Mononuclear cell (primary cell): Measurements from ENCODE around the gene DDX25. TPM values are rescaled to one million over a fixed set of nuclear protein-coding genes. Genes with fewer than 3 reads are reported as not detected.

Experiments used
- H3K27me3 ChIP-seq: 2 replicates; pipeline ENCODE4 v1.6.0; 2011; ENCODE audit warnings: low read length, control low read depth; ENCODE audit not compliant: insufficient read depth
- H3K4me1 ChIP-seq: 2 replicates; pipeline ENCODE4 v1.5.1; 2011; ENCODE audit warnings: mild to moderate bottlenecking, low read length, control low read depth; ENCODE audit not compliant: insufficient read depth
- H3K4me3 ChIP-seq: 2 replicates; pipeline ENCODE4 v1.5.1; 2011; ENCODE audit warnings: mild to moderate bottlenecking, low read length, moderate library complexity
- H3K9me3 ChIP-seq: 2 replicates; pipeline ENCODE4 v1.5.1; 2011; ENCODE audit warnings: low read depth, mild to moderate bottlenecking, control low read depth, low read length
- total RNA-seq: library from RNA; depleted of rRNA; stranded (reverse); fragments of >200 nt; gene quantifications from one replicate; pipeline ENCODE4 v1.2.3, GENCODE V29; 2012

Gene DDX25
- total RNA-seq, 1 donor, result 0.10 TPM

DNA sequence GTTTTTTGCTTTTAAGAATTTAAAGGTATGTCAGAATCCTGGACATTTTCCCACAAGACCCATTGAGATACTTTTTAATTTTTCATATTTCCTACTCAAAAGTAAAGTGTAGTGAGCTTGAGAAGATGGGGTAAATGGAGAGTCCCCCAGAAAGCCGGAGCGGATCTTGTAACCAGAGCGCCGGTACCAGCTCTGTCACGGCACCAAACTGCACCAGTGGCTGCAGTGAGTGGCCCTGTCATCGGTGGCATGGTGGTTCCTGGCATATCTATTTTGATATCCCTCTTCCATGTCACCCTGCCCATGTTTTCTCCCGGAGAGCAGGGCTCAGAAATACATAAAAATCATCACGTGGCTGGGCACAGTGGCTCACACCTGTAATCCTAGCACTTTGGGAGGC, 19.3 kb downstream of the DDX25 start:
- no peaks in the 10 kb centered on the region for H3K4me1 ChIP-seq
- H3K9me3 ChIP-seq, result no peaks in the 10 kb centered on the region
- no peaks in the 10 kb centered on the region for H3K27me3 ChIP-seq
- no peak overlapping the region for H3K4me3 ChIP-seq

DNA sequence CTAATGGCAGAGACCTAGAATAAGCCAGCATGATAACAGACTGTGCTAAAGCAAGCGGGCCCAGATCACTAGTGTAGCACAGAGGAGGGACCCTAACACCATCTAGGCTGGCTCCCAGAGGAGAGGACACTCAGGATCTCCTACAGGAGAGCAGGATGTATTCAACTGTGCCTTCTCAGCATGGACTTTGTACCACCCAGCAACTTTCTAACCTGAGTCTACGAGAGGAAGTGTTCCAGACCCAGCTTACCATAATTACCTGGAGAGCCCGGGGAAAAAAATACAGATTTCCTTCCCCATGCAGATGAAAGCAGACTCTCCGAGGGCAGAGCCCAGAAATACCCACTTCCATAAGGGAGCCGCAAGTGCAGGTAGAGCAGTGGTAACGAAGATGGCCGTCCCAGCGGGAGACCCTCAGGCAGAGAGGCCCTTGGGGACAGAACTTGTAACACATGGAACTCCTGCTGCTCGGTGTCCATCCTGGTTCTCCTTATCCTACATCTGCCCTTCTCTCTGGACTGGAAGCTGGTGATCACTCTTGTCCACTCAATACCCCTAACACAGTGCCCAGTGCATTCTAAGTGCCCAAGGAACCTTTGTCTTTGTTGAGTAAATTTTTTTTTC, 20.2 kb downstream of the DDX25 start:
- Histone ChIP-seq H3K27me3 (no peaks in the 10 kb centered on the region), H3K4me1 (peaks cover under 1% of the 10 kb centered on the region), H3K9me3 (no peaks in the 10 kb centered on the region), H3K4me3 (no peak overlapping the region)

DNA sequence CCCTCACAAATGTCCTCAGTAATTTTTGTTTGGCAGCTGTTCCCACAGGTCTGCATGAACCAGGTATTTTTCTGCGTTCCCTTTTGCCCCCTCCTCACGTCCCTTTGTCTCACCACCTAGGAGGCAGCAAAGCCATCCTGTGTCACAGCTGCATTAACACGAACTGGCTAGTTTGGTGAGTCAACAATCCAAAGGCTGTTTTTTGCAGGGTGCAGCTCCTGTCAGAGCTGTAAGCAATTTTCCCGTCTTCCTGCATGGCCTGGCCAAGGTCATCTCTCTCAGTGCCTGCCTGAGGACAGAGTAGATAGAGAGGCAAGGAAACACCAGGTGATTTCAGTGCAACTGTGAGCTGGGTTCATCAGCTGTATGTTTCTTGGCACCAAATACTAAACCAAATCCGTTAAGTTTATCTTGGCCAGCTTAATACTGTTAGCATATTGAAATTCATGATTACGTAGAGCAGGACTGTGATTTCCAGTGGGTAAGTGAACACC, 21.0 kb downstream of the DDX25 start:
- Histone ChIP-seq H3K27me3 (no peaks in the 10 kb centered on the region), H3K4me1 (peaks cover 6% of the 10 kb centered on the region), H3K4me3 (no peak overlapping the region), H3K9me3 (no peaks in the 10 kb centered on the region)

DNA sequence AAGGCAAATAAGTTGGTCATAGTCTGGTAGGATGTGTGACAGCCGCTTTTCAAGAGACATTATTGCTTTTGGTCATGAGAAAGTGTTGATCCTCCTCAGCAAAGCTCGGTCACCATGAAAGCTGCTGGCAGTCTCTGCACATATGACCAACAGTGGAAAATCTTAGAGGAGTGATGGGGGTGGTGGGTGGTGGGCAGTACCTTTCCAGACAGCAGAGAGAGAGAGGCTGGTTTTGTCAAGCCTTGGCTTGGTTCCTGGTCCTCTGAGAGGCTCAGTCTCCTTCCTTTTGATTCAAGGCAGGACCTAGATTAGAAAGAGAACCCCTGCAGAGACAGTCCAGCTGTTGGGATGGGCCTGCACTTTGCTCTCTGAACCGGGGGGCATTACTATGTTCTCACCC, 21.5 kb downstream of the DDX25 start:
- peaks cover 6% of the 10 kb centered on the region for H3K4me1 ChIP-seq
- no peaks in the 10 kb centered on the region for H3K27me3 ChIP-seq
- no peak overlapping the region for H3K4me3 ChIP-seq
- no peaks in the 10 kb centered on the region for H3K9me3 ChIP-seq

DNA sequence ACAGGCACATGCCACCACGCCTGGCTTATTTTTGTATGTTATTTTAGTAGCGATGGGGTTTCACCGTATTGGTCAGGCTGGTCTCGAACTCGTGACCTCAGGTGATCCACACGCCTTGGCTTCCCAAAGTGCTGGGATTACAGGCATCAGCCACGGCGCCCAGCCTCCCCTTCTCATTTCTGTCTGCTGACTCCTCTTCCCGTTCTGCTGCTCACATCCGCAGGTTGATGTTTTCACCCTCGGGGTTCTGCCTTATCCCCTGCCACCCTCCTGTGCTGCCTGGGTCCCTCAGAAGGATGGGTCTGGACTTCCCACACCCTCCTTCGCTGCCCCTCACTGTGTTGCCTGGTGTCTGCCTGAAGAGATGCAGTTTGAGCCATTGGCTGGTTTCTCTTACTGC, 22.4 kb downstream of the DDX25 start:
- Histone ChIP-seq H3K27me3 (no peaks in the 10 kb centered on the region), H3K4me1 (peaks cover 6% of the 10 kb centered on the region), H3K4me3 (no peak overlapping the region), H3K9me3 (no peaks in the 10 kb centered on the region)

DNA sequence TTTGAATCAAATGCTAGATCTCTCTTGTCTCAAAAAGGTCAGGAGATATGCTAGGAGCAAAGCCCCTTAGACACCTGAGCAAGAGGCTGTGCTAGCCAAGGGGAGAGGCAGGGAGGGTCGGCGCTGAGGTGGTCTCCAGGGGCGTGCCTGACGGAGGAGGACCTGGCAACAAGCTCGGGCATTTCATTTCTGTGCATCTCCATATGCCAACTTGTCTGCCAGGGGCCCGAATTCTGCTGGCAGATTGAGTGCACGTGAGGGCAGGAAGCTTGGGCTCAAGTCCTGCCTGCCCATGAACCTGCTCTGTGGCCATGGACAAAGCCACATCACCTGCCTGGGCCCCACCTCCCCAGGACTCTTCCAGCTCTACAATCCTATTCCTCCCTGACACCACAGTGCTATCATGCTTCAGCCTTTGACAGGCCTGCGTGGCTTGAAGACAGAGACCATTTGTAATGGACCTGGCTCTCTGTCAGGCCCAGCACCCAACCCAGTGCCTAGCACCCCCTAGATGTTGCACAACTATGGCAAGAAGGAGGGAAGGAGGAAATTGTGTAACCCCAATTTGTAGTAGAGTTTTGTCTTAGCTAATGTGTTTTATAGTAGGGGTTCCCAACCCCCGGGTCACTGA, 25.3 kb downstream of the DDX25 start:
- H3K27me3 ChIP-seq, result no peaks in the 10 kb centered on the region
- peaks cover 6% of the 10 kb centered on the region for H3K4me1 ChIP-seq
- no peak overlapping the region for H3K4me3 ChIP-seq
- no peaks in the 10 kb centered on the region for H3K9me3 ChIP-seq

DNA sequence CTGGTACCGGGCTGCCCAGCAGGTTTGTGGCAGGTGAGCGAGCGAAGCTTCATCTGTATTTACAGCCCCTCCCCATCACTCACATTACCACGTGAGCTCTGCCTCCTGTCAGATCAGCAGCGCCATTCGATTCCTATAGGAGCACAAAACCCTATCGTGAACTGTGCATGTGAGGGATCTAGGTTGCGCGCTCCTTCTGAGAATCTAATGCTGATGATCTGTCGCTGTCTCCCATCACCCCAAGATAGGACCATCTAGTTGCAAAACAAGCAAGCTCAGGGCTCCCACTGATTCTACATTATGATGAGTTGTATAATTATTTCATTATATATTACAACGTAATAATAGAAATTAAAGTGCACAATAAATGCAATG, 25.8 kb downstream of the DDX25 start:
- H3K4me3 ChIP-seq, result no peak overlapping the region
- H3K27me3 ChIP-seq, result no peaks in the 10 kb centered on the region
- peaks cover 6% of the 10 kb centered on the region for H3K4me1 ChIP-seq
- no peaks in the 10 kb centered on the region for H3K9me3 ChIP-seq

DNA sequence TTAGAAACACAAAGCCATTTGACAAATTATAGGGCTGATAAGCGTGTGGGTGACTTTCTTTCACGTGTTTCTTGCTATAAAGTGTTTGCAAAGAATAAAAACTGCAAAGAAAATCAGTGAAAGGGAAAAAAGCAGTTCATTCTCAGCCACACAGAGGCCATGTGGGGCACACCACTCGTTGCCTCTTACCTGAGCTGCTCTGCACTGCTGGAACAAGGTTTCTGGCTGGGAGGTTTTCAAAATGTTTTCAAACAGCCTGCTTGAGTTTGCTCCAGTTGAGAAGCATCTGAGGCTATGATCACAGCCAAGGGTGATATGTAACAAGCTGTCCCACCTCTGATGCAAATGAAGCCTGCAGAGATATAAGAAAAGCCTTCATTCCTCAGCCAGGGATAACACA, 26.8 kb downstream of the DDX25 start:
- no peak overlapping the region for H3K4me3 ChIP-seq
- H3K4me1 ChIP-seq, result peaks cover 6% of the 10 kb centered on the region
- H3K9me3 ChIP-seq, result no peaks in the 10 kb centered on the region
- no peaks in the 10 kb centered on the region for H3K27me3 ChIP-seq

DNA sequence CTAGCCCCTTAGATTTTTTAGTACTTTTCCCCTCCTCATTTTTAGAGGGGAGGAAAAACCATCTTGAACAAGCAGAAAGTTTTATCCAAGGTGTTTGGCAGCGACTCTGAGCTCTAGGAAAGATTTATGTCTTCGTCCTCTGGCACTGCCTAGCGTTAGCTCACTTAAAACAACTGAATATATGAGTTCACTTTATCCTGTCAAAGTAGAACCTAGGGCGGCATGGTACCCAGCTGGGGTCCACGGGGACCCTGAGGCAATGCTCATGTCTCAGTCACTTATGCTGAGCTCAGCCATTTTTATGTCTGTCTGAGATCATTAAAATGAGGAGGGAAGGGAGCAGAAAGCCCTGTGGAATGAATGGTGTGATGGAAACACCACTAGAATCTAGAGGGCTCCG, 27.4 kb downstream of the DDX25 start:
- peaks cover 6% of the 10 kb centered on the region for H3K4me1 ChIP-seq
- no peak overlapping the region for H3K4me3 ChIP-seq
- no peaks in the 10 kb centered on the region for H3K9me3 ChIP-seq
- H3K27me3 ChIP-seq, result no peaks in the 10 kb centered on the region

DNA sequence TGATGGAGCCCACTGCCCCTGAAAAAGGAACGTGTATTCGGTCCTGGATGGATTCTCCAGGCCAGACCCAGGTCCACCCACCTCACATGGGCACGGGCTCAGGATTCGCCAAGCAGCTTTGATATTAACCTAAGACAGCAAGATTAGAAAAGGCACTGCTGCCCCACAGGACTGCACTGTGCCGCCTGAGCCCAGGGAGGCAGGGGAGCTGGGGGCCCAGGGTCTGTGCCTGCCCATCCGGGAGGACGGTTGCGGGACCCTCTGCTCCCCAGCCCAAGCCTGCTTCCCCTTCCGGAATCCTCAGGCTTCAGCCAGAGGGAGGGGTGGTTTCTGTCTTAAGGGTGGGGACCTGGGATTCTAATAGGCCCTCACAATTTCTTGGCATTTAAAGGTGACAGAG, 28.0 kb downstream of the DDX25 start:
- Histone ChIP-seq H3K4me3 (no peak overlapping the region), H3K9me3 (no peaks in the 10 kb centered on the region), H3K27me3 (no peaks in the 10 kb centered on the region), H3K4me1 (peaks cover 6% of the 10 kb centered on the region)

DNA sequence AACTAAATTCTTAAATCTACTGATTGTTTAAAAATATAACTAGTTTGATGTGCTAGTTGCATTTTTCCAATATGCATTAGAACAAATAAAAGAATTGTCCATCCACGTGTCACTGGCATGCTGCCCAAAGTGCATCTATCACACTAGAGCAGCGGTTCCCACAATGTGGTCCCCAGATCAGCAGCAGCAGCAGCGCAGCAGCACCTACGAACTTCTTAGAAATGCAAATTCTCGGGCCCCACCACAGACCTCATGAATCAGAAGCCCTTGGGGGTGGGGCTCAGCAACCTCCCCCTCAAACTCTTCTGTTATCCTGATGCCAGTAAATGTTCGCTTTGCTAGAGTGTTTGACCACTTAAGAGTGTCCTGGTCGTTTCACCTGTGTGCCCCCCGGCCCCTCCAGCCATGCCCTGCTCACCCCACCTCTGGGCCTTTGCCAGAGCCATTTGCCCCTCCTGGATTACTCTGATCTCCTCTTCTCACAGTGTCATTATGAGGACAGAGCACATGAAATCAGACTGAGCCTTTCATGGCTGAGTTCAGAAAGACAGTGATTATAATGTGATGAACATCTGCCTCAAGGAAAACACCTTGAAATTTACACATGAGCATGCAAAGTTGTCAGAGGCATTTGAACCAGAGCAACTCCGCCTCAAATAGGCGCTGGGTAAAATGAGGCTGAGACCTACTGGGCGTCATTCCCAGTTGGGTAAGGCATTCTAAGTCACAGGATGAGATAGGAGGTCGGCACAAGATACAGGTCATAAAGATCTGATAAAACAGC, 28.9 kb downstream of the DDX25 start:
- Histone ChIP-seq H3K4me1 (peaks cover 6% of the 10 kb centered on the region), H3K9me3 (no peaks in the 10 kb centered on the region), H3K27me3 (no peaks in the 10 kb centered on the region), H3K4me3 (no peak overlapping the region)

DNA sequence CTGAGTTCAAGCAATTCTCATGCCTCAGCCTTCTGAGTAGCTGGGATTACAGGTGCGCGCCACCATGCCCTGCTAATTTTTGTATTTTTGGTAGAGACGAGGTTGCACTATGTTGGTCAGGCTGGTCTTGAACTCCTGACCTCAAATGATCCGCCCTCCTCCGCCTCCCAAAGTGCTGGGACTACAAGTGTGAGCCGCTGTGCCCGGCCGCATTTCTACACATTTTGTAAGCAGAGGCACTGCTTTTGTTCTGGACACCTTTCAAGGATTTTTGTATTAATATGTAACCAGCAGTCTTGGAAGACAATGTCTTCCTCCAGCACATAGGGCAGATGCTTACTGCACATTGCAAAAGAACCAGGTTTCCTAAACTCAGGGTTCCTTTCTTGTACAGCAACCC, 30.2 kb downstream of the DDX25 start:
- H3K27me3 ChIP-seq, result no peaks in the 10 kb centered on the region
- no peak overlapping the region for H3K4me3 ChIP-seq
- H3K4me1 ChIP-seq, result peaks cover 6% of the 10 kb centered on the region
- no peaks in the 10 kb centered on the region for H3K9me3 ChIP-seq

DNA sequence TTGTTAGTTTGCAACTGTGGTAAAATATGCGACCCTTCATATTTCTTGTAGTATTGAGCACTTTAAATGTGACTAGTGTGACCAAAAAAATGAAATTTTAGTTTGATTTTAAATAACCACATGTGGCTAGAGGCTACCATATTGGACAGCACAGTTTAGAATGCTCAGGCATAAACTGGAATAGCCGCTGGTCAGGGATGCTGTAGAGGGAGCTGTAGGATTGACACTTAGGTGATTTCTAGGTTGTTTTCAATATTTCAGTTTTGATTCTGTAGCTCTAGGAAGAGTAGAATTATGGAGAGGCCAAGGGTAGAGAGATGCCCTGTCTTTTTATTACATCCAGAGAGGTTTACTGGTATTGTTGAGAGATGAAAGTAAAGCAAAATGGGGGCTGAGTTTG, 30.7 kb downstream of the DDX25 start:
- H3K4me1 ChIP-seq, result no peaks in the 10 kb centered on the region
- H3K4me3 ChIP-seq, result no peak overlapping the region
- no peaks in the 10 kb centered on the region for H3K9me3 ChIP-seq
- no peaks in the 10 kb centered on the region for H3K27me3 ChIP-seq

DNA sequence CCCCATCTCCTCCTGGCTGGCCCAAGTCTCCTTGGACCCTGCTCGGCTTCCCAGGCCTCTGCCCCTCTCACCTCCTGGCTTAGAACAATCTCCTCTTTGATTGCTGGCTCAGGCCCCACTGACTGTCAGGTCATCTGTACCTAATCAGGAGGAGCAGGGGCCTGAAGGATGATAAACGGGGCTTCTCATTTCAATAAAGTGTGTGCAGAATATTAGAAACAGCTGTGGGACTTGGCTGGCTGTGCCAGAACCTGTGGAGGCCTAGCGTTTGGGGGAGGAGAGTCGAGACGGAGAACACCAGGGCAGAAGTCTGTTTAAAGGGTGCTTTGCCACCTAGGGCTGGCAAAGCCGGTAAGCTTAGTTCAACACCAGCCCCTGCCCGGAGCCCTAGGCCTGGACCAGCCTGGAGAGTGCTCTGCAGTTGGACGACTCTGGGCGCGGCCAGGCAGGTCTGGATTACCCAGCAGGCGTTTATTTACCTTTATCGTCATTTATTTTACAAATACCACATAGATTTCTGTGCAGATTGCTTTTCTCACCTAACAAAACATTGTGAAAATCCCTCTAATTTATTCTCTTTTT, 31.4 kb downstream of the DDX25 start:
- H3K9me3 ChIP-seq, result no peaks in the 10 kb centered on the region
- H3K27me3 ChIP-seq, result no peaks in the 10 kb centered on the region
- no peak overlapping the region for H3K4me3 ChIP-seq
- H3K4me1 ChIP-seq, result no peaks in the 10 kb centered on the region

DNA sequence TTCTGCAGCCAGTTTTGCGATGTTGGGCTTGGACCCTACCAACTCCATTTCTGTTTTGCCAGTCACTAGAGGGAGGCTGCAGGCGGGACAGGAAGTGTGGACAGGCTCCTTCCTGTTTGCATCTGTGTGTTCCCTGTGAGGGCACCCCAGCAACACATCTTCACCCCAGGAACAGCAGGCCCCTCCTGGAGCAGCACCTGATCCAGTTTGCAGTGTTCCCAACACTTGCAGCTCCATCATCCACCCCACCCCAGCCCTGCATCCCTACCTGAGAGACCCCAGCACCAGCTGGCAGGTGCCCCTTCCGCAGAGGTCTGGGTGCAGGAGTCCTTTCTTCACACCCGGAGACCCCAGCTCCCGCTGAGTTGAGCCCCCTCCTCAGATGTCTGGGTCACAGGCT, 34.1 kb downstream of the DDX25 start:
- Histone ChIP-seq H3K9me3 (no peaks in the 10 kb centered on the region), H3K27me3 (no peaks in the 10 kb centered on the region), H3K4me1 (no peaks in the 10 kb centered on the region), H3K4me3 (no peak overlapping the region)
